ENCODE results near the gene MT1E.

GRCh38 chr16:56616608-56617211, 8.9 kb upstream of the MT1E start:
- TF ChIP-seq CTCF (tag by site-specific recombination; IDR thresholded peaks at IDR 0.05), result no peak
- TF ChIP-seq ZNF366 (tag by site-specific recombination; conservative IDR thresholded peaks at IDR 0.05), result no peak

Measured in HEK293 (cell line).